Measurements from ENCODE around the gene IVL.

The IVL gene, protein sequence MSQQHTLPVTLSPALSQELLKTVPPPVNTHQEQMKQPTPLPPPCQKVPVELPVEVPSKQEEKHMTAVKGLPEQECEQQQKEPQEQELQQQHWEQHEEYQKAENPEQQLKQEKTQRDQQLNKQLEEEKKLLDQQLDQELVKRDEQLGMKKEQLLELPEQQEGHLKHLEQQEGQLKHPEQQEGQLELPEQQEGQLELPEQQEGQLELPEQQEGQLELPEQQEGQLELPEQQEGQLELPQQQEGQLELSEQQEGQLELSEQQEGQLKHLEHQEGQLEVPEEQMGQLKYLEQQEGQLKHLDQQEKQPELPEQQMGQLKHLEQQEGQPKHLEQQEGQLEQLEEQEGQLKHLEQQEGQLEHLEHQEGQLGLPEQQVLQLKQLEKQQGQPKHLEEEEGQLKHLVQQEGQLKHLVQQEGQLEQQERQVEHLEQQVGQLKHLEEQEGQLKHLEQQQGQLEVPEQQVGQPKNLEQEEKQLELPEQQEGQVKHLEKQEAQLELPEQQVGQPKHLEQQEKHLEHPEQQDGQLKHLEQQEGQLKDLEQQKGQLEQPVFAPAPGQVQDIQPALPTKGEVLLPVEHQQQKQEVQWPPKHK

DNA sequence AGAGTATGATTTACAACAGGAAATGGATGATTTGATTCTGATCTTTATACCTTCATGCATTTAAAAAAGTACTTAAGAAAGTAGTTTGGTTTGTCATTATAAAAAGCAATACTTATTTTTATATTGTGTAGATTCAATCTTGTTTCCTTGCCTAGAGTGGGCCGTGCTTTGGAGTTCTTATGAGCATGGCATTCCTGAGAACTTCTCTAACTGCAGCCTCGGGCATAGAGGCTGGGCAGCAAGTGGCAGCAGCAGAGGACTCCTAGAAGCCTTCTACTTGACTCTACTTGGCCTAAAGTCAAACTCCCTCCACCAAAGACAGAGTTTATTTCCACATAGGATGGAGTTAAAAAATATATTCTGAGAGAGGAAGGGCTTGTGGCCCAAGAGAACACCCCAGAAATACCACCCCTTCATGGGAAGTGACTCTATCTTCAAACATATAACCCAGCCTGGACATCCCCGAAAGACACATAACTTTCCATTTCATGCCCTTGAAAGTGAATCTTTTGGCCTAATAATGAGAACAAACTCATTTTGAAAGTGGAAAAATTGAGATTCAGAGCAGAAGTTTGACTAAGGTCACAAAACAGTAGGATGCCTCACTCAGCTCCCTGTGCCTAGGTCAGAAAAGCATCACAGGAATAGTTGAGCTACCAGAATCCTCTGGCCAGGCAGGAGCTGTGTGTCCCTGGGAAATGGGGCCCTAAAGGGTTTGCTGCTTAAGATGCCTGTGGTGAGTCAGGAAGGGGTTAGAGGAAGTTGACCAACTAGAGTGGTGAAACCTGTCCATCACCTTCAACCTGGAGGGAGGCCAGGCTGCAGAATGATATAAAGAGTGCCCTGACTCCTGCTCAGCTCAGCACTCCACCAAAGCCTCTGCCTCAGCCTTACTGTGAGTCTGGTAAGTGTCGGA lies at the start of gene IVL:
TSS of gene IVL (plus strand) at position 861 of the 916 bp plus-strand sequence. CDS start 1,252 bp downstream, outside the sequence.
- no peak for DNase-seq

DNA sequence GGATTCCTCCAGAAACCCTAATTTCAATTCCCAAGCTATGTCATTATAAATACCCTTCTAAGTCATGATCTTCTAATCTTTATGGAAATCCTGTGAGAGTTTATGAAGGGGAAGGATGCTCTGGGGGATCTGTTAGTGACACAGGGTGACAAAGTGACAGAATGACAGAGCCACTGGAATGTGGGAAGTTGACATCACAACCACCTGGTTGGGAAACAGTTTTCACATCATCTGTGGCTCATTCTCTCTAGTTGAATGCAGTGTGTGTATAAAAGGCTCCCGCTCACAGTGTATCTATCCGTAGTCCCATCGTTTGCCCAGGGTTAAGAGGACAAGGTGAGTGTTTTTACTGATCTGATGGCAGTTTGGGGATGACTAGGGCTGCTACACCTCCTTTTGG lies 48.6 kb upstream of the IVL start, which contains the start of gene LCE7A:
TSS of gene LCE7A (plus strand) at position 301 of the 400 bp plus-strand sequence. CDS start 702 bp downstream, outside the sequence.
- DNase-seq, result no peak

DNA sequence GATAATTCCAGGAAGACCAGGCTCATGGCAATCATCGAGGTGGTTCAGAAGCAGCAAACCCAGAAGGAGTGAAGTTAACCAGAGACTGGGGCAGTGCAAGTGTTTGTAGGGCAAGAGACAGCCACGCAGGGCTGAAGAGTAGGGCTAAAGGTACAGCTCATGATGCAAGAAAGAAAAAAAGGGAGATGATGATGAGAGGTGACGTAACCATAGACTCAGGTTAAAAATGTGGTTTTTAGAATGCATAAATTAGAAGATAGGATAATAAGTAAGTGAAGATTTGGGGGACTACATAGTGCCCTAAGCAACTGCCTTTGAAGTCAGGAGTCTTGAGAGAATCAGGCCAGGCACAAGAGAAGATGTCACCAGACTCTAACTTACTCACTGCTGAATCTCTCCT lies 48.2 kb upstream of the IVL start:
- no peak for DNase-seq

DNA sequence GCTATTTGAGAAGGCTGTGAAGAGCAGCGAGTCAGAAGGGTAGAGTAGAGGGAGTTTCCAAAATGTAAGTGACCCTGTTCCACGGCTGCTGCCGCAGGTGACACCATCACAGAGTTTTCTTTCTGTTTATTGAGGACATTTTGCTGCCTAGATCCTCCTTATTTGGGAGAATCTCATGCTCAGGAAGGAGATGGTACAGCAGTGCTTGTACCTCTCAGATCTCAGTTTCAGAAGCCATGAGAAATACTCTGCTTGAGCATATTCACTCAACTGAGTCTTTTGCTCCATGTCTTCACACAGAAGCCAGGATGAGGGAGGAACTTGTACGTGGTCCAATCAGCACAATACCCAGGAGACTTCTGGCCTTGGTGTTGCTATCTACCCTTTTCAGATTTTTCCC lies 47.0 kb upstream of the IVL start:
- no peak for DNase-seq

DNA sequence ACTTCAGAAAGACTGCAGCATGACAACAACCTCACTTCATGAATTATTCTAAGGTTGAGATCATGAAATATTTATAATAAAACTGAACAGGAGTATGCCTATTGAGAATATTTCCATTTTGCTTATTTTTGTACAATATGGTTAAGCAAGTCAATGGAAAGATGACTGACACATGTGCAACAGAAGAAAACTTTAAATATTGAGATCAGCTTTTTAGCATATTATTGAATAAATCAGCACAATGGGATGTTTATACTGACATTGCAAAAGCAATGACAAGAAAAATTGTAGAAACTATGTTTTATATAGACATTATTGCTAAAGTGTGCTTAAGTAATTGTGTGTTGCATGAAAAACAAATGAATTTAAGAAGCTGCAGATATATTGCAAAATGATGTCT lies 43.9 kb upstream of the IVL start:
- no peak for DNase-seq

DNA sequence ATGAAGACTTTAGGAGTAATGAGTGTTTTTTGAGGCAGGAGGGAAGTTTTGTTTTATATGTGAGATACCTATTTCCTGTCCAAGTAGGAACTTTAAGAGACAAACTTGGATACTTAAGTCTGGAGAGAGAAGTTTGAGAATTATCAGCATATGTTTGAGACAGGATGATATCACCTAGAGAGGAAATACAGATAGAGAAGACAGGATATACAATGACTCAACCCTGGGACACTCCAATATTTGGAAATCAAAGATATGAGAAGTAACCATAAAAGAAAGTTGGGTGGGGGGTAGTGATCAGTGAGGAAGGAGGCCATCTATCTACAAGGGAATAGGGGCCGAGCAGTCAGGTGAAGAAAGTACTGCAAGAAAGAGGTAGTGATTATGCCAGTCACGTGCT lies 42.0 kb upstream of the IVL start:
- DNase-seq, result no peak

DNA sequence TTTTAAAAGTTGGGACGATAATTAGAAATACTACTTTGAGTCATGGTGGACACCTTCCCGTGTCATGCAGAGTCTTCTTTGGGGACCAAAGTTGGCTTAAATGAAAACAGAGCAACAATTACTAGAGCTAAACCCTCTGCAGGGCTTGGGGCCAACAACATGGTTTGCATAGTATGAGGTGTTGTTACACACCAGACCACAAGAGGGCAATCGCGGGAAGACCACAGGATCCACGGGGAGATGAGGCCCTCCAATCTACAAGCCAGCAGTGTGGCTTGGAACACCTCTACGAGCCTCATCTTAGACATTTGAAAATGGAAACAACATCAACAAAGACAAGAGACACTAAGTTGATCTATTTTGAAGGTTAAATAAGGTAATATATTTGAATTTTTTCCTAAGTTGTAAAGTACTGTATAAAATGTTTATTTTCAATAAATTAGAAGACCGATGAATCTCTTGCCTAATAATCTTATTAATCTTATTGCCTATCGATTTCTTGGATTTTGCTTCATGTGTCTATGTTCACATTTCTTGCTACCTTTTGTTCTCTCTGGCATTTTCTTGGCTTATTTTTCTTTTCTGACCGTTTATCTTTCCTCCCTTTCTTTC lies 38.4 kb upstream of the IVL start:
- peak; percentile 80 for DNase-seq

DNA sequence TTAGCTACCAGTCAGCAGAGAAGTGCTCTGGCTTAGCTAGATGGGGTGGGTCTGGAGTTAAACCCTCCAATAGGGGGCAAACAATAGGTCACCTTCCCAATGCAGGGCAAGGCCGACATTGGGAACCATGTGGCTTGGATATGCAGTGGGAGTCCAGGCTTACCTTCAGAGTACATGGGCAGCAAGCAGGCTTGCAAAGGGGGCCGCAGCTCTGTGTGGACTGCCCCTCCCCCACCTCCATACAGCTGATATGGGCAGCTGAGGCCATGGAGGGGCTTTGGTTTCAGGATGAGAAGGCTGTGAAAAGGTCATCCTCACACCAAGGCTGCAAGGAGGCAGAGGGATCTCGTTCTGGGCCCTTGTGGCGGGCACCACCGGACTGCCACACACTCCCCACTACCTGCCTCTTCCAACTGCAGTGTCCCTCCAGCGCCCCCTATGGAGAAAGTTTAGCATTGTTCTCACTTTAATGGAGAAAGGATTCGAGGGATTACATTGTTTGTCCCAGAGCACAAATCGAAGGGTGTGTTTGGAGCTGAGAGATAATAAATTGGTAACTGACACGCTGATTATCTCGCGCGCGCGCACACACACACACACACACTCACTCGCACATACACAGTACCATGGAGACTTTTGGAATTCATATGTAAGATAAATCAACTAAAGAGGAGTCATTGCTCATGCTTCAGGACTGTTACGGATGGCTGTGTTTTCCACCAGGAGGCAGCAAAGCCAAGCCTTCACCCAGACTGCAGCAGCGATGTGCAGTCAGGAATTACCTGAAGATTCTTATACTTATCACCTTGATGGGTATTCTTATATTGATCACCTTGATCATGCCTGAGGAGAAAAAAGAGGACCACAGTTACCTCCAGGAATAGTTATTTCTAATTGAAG lies 37.3 kb upstream of the IVL start:
- DNase-seq, result no peak

DNA sequence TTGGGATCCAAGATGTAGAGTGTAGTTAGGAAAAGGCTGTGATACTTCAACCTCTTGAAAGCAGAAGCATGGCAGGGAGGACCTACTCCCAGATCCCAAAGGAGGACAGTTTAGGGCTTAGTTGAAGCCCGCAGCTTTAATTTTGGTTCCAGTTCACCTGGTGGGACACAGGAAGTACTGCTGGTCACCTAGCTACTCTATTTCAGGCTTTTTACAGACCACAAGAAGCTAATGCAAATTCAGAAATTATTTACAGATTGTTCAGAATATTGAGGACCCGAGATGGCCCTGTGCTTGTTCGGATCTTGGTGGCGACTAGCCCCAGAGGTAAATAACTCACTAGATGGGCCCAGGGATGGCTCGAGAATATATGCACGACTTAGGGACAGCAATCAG lies 36.6 kb upstream of the IVL start:
- no peak for DNase-seq

DNA sequence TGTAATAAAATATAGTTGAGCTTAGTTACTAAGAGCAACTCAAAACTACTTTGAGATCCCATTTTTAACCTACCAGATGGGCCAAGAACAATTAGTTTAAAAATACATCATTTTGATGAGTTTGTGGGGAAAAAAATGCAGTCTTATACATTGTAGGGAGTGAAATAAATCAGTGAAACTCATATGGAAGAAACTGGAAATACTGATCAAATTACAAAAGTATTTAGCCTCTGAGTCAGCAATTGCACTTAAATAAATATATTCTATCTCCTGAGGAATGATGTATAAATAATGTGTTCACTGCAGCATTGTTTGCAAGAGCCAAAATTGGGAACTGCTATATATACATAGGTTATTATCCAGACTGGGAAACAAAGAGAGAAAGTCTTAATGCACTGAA lies 34.9 kb upstream of the IVL start:
- DNase-seq, result no peak

DNA sequence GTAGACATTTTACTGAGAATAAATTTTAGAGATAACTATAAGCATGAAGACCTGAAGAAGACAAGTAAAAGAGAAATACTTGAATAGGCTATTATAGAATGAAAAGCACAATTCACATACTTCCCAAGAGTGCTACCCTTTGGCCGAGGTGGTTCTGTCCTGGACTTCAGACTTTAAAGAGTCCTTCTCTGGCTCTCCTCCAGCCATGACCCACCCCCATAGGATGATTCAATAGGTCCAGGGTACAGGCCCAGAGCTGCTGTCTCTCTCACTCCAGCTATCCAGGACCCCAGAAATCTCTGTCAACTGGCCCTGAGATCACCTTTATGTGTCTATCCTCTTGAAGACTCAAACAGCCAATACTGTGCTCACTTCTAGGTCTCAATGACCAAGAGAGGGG lies 31.5 kb upstream of the IVL start:
- DNase-seq, result no peak

DNA sequence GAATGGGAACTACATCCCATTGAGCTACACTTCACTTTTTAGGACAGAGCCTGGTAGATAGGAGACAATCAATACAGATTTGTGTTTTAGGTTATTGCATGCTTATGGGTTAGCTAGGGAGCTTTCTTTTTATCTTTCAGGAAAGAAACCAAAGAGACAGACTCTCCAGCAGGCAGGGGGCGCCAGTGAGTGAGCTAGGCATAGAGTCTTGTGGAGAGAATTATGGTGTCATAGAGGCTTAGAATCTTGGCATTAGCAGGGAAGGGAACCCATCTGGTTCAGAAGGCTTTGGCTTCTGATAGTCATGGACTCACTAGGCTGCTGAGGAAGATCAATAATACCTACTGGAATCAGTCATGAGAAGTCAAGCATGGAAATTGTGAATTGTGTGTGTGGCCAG lies 30.3 kb upstream of the IVL start, which contains the start of gene SMCP:
TSS of gene SMCP (plus strand) at position 281 of the 400 bp plus-strand sequence. CDS start 6,101 bp downstream, outside the sequence.
- DNase-seq, result no peak

DNA sequence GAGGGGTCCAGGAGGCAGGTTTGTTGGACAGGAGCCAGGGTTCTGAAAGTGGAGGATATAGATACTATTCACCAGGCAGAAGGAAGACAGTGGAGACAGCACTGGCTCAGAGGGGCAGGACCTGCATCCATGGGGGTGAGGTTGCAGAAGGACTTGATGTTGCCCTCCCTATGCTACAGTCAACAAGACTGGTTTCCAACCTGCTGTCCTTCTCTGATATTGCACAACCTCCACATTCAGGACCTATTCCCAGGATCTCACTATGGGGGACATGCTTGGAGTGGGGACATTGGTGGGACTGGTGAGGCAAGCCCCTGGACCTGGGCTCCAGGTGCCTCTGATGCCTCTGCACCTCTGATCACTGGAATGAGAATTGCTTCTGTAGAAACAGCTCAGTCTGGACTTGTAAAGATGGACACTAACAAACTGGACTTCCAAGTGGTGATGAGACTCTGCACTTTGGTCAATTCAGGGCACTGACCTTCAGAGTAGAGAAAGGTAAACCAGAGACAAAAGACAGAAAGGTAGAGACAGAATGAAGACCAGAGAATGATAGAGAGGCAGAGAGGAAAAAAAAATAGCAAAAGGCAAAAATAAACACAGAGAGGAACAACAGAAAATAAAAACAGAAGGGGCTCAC lies 28.7 kb upstream of the IVL start:
- DNase-seq, result no peak

DNA sequence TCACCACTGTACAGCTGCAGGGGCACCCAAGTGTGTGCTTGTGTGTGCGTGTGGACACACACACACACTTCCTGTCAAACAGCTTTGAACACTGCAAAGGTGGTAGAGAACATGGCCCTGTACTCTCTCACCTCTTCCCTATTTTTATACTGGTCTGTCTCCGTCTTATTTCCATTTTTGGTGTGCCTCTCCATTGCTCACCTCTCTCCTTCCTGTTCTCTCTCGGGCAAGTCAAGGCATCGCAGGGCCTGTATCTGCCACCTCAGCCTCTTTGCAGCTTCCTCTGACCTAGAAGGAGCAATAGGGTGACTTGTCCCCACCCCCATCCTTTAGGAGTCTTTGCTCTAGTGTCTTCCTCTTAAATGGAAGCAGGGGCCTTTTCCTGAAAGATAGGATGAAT lies 28.0 kb upstream of the IVL start:
- no peak for DNase-seq

DNA sequence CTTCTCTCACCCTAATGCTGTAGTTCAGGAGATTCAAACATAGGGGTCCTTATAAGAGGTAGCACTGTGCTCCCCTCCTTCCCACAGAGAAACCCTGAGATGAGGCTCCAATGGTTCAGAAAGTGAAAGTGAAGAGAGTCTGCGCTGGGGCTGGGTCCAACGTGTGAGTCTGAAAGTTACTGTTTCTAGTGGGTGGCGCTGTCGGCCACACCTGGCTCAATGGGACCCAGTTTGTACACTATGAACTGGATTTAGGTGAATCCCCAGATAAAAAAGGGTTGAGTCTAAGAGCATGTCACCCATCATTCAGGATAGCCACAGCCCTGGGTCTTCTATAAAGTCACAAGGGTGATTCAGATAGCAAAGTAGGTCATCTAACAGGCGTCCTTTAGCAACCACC lies 27.4 kb upstream of the IVL start:
- no peak for DNase-seq

DNA sequence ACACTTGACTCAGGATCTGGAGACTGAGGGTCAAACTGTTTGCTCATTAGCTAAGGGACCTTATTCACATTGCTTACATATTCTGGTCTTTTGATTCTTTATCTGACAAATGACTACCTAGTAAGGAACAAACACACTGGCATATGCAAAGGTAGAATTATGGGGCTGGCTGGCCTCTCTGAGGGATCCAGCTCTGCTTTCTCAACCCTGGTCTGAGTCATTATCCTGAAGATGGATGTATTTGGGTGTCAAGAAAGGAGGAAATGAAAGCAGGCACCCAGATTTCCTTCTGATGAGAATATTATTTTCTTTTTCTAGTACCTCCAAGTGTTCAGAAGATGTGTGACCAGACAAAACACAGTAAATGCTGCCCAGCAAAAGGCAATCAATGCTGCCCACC lies 24.3 kb upstream of the IVL start:
- no peak for DNase-seq

DNA sequence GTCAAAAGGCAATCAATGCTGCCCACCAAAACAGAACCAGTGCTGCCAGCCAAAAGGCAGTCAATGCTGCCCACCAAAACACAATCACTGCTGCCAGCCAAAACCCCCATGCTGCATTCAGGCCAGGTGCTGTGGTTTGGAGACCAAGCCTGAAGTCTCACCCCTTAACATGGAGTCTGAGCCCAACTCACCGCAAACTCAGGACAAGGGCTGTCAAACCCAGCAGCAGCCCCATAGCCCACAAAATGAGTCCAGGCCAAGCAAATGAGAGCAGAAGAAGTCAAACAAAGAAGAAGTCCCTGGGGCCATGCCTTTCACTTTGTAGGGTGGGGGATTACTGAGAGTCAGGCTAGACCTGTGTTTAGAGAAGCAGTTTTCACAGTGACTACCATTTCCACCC lies 23.8 kb upstream of the IVL start:
- no peak for DNase-seq

DNA sequence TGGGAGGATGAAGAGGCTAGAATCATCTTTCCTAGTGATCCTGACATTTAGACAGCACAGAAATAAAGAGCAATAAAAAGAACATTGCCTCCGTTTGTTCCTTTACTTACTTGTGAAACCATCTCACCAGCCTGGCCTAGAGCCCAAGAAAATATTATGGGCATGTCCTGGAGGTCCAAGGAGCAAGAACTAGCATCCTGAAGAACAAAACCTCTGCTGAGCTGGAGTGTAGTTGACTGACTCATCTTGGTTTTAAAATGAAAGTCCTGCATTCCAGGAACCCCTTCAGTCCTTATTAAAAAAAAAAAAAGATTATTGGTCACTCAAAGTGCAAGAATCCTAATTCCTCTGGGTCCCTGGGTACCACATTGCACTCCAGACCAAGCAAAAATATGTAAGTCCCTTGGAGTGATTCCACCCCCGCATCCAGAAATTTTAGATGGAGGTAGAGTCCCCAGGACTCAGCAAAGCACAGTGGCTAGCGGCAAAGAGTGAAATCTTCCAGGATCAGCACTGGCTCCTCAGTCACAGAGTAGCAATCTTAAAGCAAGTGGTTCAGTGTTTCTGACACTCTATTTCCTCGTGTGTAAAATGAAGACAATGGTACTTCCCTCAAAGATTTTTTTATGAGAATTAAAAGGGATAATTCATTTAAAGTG lies 23.3 kb upstream of the IVL start:
- no peak for DNase-seq

DNA sequence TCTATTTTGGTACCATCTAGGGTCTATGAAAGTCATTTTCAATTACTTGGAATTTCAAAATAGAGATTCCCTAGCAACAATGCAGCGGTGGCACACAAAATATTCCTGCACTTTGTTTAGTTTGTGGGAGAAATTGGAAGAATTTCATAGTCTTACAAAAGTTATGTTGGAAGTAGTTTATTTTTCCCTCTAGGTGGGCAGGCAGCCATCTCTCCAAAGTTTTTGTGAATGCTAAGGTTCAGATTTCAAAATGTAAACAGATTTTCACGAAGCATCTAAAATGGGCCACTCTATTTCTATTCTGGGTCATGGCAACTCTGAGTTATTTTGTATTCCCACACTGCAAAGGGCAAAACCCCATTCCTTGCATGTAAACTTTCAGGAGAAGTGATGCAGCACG lies 22.3 kb upstream of the IVL start:
- DNase-seq, result no peak

DNA sequence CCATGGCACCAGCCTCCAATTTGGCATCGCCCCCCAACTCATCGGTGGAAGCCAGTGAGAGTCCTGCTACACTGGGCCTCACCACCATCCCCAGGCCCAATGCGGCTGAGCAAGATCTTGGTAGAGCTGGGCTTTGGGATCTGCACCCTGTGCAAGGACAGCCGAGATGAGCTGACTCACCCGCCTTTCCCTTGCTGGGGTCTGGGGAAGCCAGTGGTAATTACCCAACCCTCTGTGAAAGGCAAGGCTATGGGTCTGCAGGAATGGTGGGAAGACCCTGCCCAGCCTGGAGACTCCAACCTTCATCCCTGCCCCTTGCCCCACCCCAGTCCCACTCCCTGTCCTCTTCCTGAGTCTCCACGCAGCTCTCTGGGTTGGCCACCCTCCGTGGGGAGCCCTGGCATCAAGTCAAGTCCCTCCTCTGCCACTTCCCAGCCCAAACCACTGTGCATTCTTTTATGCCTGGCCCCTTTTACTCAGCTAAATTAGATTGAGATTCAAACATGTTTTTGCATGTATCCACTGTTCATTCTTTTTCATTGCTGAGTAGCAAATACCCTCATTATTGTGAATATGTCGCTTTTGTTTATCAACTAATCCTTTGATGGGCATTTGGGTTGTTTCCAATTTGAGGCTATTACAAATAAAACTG lies 21.5 kb upstream of the IVL start:
- DNase-seq, result no peak
